ENCODE data around the gene WRAP73. TPM values are rescaled to one million over a fixed set of nuclear protein-coding genes. Genes with fewer than 3 reads are reported as not detected.

Gene WRAP73
- total RNA-seq, 1 experiment from 2014 or later = 31.5 TPM

DNA sequence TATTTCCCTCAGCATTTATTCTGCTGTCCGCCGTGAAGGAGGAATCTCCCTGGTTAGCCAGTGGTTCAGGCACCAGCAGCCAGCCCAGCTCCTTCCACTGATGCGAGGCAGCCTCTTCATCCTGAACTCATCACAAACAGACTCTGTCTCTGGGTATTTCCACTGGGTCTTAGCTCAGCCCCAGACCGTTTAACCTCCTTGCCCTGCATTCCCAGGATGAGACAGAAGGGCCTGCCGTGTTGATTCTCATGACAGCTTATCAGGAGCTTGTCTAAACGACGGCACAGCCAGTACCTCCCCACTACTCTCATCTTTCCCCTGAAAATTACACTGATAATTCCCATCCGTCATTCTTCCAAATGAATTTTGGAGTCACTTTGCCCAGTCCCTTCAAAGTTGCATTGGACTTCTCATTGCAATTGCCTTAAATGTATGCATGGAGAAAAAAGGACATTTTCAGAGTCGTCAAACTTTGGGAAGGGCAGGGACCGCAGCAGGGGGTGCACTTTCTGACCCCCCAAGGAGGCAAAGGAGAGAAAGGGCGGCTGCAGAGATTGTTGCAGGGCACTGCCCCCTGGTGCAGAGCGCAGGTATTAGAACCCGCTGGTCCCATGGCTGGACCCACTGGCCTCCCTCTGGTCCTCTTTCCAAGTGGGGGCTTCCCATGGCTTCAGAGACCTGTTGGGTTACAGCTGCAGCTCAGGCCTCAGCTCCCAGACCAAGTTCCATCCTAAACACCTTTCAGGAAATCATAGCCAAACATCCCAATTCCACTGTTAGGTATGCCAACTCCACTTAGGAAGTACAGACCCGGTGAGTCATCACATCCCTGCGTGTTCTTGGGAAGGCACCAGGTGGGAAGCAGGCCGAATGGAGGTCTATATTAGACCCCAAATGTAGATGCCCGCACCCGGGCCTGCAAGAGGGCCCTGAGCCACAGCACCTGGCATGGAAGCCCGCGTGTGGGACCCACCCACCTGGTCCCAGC is 34.9 kb downstream of the WRAP73 start:
- Histone ChIP-seq H3K27me3 (ENCODE audit: control insufficient read depth, insufficient read depth, low read length) (peaks cover 19% of the 10 kb centered on the region), H3K36me3 (replicated peaks; ENCODE audit: control insufficient read depth, insufficient read depth, low read length) (no peaks in the 10 kb centered on the region), H3K4me3 (ENCODE audit: insufficient read depth, low read depth, low read length) (no peak overlapping the region)
- peak; percentile 92 for DNase-seq

DNA sequence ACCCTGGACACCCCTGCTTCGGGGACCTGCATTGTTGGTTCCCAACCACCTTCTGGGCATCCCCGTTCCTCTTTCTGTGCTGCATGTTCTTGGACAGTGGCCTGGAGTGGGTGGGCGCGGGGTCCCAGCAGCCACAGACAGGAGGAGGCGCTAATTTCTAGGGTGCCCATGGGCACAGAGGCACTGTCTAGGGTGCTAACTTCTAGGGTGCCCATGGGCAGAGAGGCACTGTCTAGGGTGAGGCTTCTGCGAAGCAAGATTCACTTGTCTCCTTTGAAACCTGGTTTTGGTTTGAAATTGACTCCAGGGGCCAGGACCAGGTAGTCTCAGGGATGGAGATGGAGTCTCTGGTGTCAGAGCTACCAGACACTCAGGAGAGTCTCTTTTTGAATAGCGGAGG is 37.8 kb downstream of the WRAP73 start:
- Histone ChIP-seq H3K4me3 (ENCODE audit: insufficient read depth, low read depth, low read length) (peak overlapping the region; percentile 38), H3K27me3 (ENCODE audit: control insufficient read depth, insufficient read depth, low read length) (peaks cover 19% of the 10 kb centered on the region), H3K36me3 (replicated peaks; ENCODE audit: control insufficient read depth, insufficient read depth, low read length) (no peaks in the 10 kb centered on the region; the same call in 1 of the 2 replicates)
- no peak for DNase-seq

DNA sequence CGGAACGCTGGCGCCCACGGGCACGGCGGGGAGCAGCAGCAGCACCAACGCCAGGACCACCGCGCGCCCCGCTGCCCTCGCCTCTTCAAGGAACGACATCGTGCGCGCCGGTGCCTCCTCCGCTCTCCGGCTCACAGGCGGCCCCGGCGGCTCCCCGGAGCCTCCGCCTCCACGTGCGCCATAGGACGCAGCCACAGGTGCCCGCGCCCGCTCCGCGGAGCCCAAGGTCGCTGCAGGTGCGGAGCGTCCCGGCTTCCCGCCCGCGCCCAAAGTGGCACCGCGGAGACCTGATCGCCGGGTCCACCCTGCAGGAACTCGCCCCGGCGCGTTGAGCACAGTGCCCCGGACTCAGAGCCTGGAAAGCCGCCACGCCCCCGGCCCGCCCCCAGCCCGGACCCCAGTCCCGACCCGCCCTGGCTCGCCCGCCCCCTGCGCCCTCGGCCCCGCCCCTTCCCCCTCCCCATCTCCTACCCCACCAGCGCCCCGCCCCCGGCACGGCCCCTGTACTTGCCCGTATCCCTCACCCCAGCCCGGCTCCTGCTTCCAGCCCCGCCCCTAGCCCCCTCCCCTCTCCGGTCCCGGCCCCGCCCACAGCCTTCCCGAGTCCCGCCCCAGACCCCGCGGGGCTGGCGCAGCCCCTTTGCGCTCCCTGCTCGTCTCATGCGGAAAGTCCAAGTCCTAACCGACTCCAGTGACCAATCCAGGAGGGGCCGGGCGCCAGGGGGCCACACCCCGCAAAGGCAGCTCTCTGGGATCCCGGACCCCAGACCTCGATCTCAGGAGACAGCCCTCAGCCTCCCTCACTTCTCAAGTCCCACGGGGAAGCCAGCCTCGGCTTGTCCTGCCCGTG is 38.5 kb downstream of the WRAP73 start, which contains the start of gene MEGF6:
Gene MEGF6 (minus strand): TSS at position 339 of the 850 bp plus-strand sequence. CDS start 240 bp downstream, at position 99.
- peak; percentile 100 for DNase-seq
- peaks cover 19% of the 10 kb centered on the region for H3K27me3 ChIP-seq (ENCODE audit: control insufficient read depth, insufficient read depth, low read length)
- peak within 1 kb of the TSS; percentile 77 for H3K4me3 ChIP-seq (ENCODE audit: insufficient read depth, low read depth, low read length)
- no peaks in the 10 kb centered on the region; the same call in 1 of the 2 replicates for H3K36me3 ChIP-seq (replicated peaks; ENCODE audit: control insufficient read depth, insufficient read depth, low read length)

DNA sequence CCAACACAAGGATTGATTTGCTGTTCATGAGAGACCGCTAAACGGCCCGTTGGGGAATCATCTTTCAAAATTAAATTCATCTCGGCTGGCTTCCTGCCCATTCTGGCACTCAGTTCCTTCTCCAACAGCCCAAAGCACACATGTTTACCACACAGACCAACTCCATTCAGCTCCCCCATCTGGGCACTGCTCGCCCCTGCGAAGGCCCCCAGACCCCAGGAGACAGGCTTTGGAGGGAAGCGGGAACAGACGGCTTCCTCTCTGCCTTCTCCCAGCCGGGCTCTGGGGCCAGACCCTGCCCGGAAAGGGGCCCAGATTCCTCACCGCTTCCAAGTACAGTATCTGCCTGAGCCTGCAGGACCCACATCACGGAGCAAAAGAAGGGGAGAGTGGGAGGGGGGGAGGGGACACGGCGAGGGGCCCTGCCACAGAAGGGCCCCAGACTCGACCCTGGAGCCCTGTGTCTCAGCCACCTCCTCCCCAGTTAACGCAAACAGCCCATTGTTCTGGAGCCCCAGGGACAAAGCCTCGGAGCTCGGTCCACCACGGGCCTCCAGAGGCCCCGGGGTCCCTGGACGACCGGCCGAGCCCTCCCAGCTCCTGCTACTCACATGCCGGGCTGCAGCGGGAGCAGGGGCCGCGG is 39.3 kb downstream of the WRAP73 start:
- H3K4me3 ChIP-seq (ENCODE audit: insufficient read depth, low read depth, low read length) = peak overlapping the region; percentile 77

DNA sequence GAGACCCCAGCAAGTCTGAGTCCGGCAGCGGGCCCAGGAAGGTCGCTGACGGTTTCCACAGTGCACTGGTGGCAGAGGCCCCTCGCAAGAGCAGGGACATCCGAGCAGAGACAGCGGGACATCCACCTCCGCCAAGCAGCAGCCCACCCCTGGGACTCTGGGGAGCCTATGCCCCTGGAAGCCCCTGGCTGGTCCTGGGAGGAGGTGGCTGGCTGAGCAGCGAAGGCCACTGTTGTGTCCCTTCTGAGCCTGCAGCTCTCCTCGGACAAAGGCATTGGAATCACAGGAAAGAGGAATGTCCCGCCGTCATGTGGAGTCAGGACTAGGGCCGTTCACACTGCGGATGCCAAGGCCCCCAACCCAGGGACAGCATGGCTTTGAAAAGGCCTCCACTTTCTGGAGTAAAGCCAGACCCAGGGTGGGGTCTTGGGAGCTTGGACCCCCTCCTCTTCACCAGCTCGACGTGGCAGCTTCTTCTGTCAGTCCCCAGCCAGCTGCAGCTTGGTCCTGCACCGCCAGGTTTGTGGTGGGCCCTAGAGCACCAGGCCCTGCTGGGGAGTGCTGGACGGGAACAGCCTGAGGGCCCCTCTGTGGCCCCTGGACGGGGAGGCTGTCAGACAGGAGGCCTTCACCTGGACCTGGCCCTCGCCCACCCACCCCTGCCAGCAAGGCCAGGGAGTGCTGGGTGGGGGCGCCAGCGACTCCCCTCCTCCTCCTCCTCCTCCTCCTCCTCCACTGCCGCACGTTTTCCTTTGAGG is 40.0 kb downstream of the WRAP73 start:
- DNase-seq = peak; percentile 81
- Histone ChIP-seq H3K36me3 (replicated peaks; ENCODE audit: control insufficient read depth, insufficient read depth, low read length) (no peaks in the 10 kb centered on the region; the same call in 1 of the 2 replicates), H3K4me3 (ENCODE audit: insufficient read depth, low read depth, low read length) (no peak overlapping the region; the same call in 1 of the 2 replicates), H3K27me3 (ENCODE audit: control insufficient read depth, insufficient read depth, low read length) (peaks cover 19% of the 10 kb centered on the region)

More for the DNA sequence above, 39.3 kb downstream of the WRAP73 start:
- H3K27me3 ChIP-seq (ENCODE audit: control insufficient read depth, insufficient read depth, low read length) = peaks cover 19% of the 10 kb centered on the region
- peak; percentile 84 for DNase-seq
- H3K36me3 ChIP-seq (replicated peaks; ENCODE audit: control insufficient read depth, insufficient read depth, low read length) = no peaks in the 10 kb centered on the region; the same call in 1 of the 2 replicates

DNA sequence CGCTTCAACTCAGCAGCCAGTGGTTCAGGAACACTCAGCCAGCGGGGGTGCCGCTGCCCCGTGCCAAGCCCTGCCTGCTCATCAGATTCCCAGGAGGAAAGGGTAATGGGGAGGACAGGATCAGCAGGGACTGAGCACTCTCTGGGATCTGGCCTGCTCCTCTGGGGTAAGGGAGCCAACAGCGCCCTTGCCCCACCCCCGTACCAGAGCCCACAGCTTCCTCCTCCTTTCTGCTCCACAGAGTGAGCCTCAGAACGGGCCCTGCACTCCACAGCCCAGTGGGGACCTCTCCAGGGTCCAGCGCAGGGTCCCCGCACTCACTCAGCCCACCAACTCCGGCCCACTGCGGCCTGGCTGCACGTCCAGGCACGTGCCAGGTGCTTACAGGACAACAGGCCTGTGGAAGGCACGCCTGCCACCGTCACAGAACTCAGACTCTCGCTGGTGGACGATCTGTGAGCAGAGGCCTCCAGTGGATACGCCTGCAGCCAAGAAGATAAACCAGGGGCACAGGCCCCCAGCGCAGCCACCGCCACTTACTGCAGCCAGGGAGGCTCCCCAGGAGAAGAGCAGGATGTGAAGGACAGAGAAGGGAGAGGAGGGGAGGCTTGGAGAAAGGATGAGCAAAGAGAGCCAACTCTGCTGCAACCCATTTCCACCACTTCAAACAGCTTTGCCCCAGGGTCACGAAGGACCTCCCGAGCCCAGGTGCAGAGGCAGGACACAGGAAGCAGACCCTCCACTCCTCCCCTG is 40.7 kb downstream of the WRAP73 start:
- Histone ChIP-seq H3K4me3 (ENCODE audit: insufficient read depth, low read depth, low read length) (no peak overlapping the region), H3K27me3 (ENCODE audit: control insufficient read depth, insufficient read depth, low read length) (peaks cover 19% of the 10 kb centered on the region), H3K36me3 (replicated peaks; ENCODE audit: control insufficient read depth, insufficient read depth, low read length) (no peaks in the 10 kb centered on the region; the same call in 1 of the 2 replicates)
- DNase-seq = no peak

DNA sequence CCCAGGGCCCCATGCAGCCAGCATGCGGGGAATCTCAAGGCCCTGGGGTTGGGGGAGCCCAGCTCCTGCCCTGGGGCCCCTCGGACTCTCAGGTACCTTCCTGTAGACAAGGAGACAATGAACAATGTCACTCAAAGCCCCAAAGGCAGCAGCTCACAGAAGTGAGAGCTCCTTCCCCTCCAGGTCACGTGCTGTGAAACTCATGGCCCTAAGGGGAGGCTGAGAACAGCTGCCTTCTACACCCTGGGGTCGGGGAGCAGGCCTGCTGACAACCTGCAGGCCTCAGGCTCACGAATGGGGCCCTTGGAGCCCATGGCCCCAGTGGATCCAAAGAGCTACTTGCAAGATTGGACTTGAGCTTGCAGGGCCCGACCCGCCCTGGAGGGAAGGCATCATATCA is 41.7 kb downstream of the WRAP73 start:
- no peak for DNase-seq
- no peaks in the 10 kb centered on the region; the same call in 1 of the 2 replicates for H3K36me3 ChIP-seq (replicated peaks; ENCODE audit: control insufficient read depth, insufficient read depth, low read length)
- H3K4me3 ChIP-seq (ENCODE audit: insufficient read depth, low read depth, low read length) = no peak overlapping the region
- peaks cover 19% of the 10 kb centered on the region for H3K27me3 ChIP-seq (ENCODE audit: control insufficient read depth, insufficient read depth, low read length)

DNA sequence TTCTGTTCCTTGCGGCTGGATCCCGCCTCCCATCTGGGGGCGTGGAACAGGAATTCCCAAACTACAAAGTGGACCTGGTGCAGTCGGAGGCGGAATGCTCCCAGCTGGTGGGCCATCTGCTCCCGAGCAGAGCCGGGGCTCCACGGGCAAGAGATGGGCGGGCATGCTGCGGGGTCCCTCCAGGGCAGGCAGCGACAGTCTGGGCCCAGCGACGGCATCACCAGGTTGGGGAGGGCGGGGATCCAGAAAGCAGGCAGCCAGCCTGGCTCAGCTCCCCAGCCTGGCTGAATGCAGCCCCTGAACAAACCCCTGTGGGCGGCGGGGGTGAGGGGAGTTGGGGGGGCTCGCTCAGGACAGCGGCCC is 42.2 kb downstream of the WRAP73 start:
- no peaks in the 10 kb centered on the region; the same call in 1 of the 2 replicates for H3K36me3 ChIP-seq (replicated peaks; ENCODE audit: control insufficient read depth, insufficient read depth, low read length)
- H3K27me3 ChIP-seq (ENCODE audit: control insufficient read depth, insufficient read depth, low read length) = peaks cover 16% of the 10 kb centered on the region

DNA sequence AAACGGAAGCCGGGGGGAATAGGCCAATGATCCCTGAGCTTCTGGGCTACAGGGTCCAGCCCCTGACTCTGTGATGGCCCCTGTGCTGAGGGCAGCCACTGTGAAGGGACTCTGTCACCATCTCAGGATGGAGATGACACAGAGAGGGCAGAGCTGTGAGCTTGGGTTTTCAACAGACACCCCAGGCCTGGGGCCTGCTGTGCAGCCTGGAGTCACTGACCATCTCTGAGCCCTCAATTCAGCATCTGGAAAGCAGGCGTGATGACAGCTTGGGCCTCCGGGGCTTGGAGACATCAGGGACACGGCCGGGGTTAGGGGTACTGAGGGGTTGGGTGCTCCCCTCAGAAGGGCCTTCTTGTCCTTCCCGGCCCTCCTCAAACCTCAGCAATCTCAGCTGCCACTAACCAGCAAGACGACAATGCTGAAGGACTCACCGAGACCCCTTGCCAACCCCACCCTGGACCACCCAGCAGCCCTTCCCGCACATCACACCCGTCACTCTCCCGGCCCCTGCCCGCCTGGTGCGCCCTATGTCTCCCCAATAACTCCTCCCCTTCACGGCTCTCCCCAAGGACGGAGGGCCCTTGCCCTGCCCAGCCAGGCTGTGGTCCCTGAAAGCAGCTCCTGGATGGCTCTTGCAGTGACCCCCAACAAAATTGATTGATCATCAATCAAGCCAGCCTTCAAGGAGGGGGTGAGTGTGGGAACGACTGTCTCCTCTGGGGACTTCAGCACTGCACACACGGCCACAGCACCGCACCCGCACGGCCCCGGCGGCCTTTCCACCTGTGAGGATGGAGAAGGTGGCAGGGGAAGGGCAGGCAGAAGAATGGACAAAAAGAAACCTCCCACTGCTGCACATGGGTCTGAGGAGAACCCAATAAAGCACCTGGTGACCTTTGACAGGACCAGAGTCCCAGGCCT is 42.9 kb downstream of the WRAP73 start:
- no peaks in the 10 kb centered on the region; the same call in 1 of the 2 replicates for H3K36me3 ChIP-seq (replicated peaks; ENCODE audit: control insufficient read depth, insufficient read depth, low read length)
- no peak overlapping the region for H3K4me3 ChIP-seq (ENCODE audit: insufficient read depth, low read depth, low read length)
- DNase-seq = no peak
- H3K27me3 ChIP-seq (ENCODE audit: control insufficient read depth, insufficient read depth, low read length) = peaks cover 10% of the 10 kb centered on the region

More for the DNA sequence above, 42.2 kb downstream of the WRAP73 start:
- no peak overlapping the region for H3K4me3 ChIP-seq (ENCODE audit: insufficient read depth, low read depth, low read length)
- DNase-seq = no peak

DNA sequence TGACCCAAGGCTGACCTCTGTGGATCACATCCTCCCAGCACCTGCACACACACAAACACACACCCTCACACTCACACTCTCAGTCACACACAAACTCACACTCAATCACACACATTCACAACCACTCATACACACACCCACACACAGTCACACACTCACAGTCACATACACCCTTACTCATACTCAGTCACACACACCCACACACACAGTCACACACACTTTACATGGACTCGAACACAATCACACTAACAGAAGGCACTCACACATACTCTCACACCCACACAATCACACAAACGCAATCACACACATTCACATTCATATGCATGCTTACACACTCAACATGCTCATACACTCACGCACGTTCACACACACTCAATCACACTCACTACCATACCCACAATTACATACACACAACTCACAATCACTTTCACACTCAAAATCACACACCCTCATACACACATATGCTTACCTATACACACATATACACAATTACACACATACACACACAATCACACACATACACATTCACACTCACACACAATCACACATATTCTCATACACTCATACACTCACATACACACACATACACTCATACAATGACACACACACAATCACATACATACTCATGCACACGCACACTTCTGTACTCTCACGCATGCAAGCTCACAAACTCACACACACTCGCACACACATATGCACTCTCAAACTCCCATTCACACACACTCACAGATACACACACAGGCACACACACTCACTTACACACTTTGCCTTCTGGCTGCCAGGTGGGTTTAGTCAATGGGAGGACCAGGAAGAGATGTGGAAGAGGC is 44.7 kb downstream of the WRAP73 start:
- DNase-seq = no peak

DNA sequence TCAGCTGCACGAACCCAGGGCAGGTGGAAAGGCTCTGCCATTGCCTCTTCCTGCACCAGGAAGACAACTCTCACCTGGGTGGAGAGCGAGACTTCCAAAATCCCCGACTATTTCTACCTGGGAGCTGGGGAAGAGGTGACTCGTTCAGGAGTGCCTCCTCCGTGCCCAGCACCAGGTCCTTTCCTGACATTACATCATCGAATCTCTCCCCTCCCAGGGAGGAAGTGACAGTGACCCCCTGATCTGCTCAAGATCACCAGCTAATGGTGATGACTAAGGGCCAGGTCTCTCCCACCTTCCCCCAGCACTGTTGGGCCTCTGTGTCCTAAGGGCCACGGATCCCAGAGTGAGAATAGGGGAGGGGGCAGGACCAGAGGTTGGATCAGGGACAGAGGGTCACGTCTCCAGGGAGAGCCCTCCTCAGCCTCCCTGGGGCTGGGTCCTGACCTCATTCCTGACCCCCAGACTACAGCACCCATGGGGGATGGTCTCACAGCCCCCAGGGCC is 45.4 kb downstream of the WRAP73 start:
- H3K4me3 ChIP-seq (ENCODE audit: insufficient read depth, low read depth, low read length) = no peak overlapping the region
- no peaks in the 10 kb centered on the region; the same call in 1 of the 2 replicates for H3K36me3 ChIP-seq (replicated peaks; ENCODE audit: control insufficient read depth, insufficient read depth, low read length)
- no peak for DNase-seq
- H3K27me3 ChIP-seq (ENCODE audit: control insufficient read depth, insufficient read depth, low read length) = no peaks in the 10 kb centered on the region

More for the DNA sequence above, 44.7 kb downstream of the WRAP73 start:
- Histone ChIP-seq H3K27me3 (ENCODE audit: control insufficient read depth, insufficient read depth, low read length) (no peaks in the 10 kb centered on the region), H3K36me3 (replicated peaks; ENCODE audit: control insufficient read depth, insufficient read depth, low read length) (no peaks in the 10 kb centered on the region; the same call in 1 of the 2 replicates), H3K4me3 (ENCODE audit: insufficient read depth, low read depth, low read length) (no peak overlapping the region)

Data from H7 (cell line).